HEK293 (cell line): Measurements from ENCODE around the gene FAM131B.

ENCODE experiments used
- CTCF ChIP-seq: fragments of 450-650 bp; formaldehyde crosslinking; IDR thresholded peaks from 2 replicates; pipeline ENCODE4 v1.5.1; 2016; ENCODE audit warnings: missing biosample characterization, missing genetic modification characterization
- GLIS1 ChIP-seq: fragments of 450-650 bp; formaldehyde crosslinking; IDR thresholded peaks from 2 replicates; pipeline ENCODE4 v1.5.1; 2016; ENCODE audit warnings: missing biosample characterization, missing genetic modification characterization
- REST ChIP-seq: fragments of 450-650 bp; formaldehyde crosslinking; IDR thresholded peaks from 2 replicates; pipeline ENCODE4 v1.5.1; 2016; ENCODE audit warnings: missing biosample characterization, missing genetic modification characterization
- ZBTB17 ChIP-seq: fragments of 450-650 bp; formaldehyde crosslinking; IDR thresholded peaks from 2 replicates; pipeline ENCODE4 v1.5.1; 2016; ENCODE audit warnings: missing biosample characterization, missing genetic modification characterization
- ZNF112 ChIP-seq: fragments of 450-650 bp; formaldehyde crosslinking; IDR thresholded peaks from 2 replicates; pipeline ENCODE4 v1.5.0; 2017; ENCODE audit warnings: missing biosample characterization, missing genetic modification characterization
- ZNF416 ChIP-seq: fragments of 450-650 bp; formaldehyde crosslinking; IDR thresholded peaks from 2 replicates; pipeline ENCODE4 v1.5.1; 2016; ENCODE audit warnings: missing biosample characterization, missing genetic modification characterization
- ZNF558 ChIP-seq: fragments of 450-650 bp; formaldehyde crosslinking; IDR thresholded peaks from 2 replicates; pipeline ENCODE4 v1.5.1; 2016; ENCODE audit warnings: missing biosample characterization, missing genetic modification characterization
- ZNF561 ChIP-seq: fragments of 450-650 bp; IDR thresholded peaks from 2 replicates; pipeline ENCODE4 v1.5.1; 2018; ENCODE audit warnings: missing biosample characterization, missing genetic modification characterization, borderline replicate concordance
- ZNF629 ChIP-seq: fragments of 450-650 bp; formaldehyde crosslinking; IDR thresholded peaks from 2 replicates; pipeline ENCODE4 v1.5.1; 2017; ENCODE audit warnings: missing biosample characterization, missing genetic modification characterization
- ZNF785 ChIP-seq: fragments of 450-650 bp; formaldehyde crosslinking; IDR thresholded peaks from 2 replicates; pipeline ENCODE4 v1.5.1; 2016; ENCODE audit warnings: missing biosample characterization, missing genetic modification characterization

- TF ChIP-seq ZNF112 (tag by site-specific recombination) = no peak
- TF ChIP-seq REST = no peak
- TF ChIP-seq ZBTB17 (tag by site-specific recombination) = no peak
- no peak for TF ChIP-seq CTCF (tag by site-specific recombination)
- no peak for TF ChIP-seq ZNF629
- TF ChIP-seq ZNF558 (tag by site-specific recombination) = no peak
- no peak for TF ChIP-seq ZNF416 (tag by site-specific recombination)
- TF ChIP-seq ZNF785 (tag by site-specific recombination) = no peak
- TF ChIP-seq ZNF561 (tag by site-specific recombination) = no peak
- TF ChIP-seq GLIS1 = no peak
Measured at GRCh38 chr7:143351574-143351973, 10.9 kb downstream of the FAM131B start.
